Smooth muscle cell (in vitro differentiated cells): ENCODE results near the gene D2HGDH. TPM values are rescaled to one million over a fixed set of nuclear protein-coding genes. Genes with fewer than 3 reads are reported as not detected.
A peak's percentile ranks its signal among the peaks of the same experiment; 100 is the strongest.

Source experiments
- DNase-seq: peaks from one replicate; lab custom pipeline; 2025; ENCODE audit not compliant: unreplicated experiment; lab: John Stamatoyannopoulos, UW
- H2AFZ ChIP-seq: fragments of 200-600 bp; sonication (generic); 2 replicates; pipeline ENCODE4 v1.6.0; 2016; ENCODE audit warnings: antibody characterized with exemption, low read depth, mild to moderate bottlenecking
- H3F3A ChIP-seq: fragments of 200-600 bp; sonication (generic); 2 replicates; pipeline ENCODE4 v1.6.0; 2017; ENCODE audit warnings: antibody characterized with exemption, low read depth
- H3K27ac ChIP-seq: fragments of 200-600 bp; sonication (generic); 2 replicates; pipeline ENCODE4 v1.5.1; 2016; ENCODE audit warnings: low read depth, mild to moderate bottlenecking
- H3K27me3 ChIP-seq: fragments of 200-600 bp; sonication (generic); 2 replicates; pipeline ENCODE4 v1.6.1; 2016; ENCODE audit warnings: low read depth, mild to moderate bottlenecking
- H3K36me3 ChIP-seq: fragments of 200-600 bp; sonication (generic); 2 replicates; pipeline ENCODE4 v1.5.1; 2016; ENCODE audit warnings: low read depth
- H3K4me1 ChIP-seq: fragments of 200-600 bp; sonication (generic); 2 replicates; pipeline ENCODE4 v1.5.1; 2016; ENCODE audit warnings: low read depth
- H3K4me2 ChIP-seq: fragments of 200-600 bp; sonication (generic); 2 replicates; pipeline ENCODE4 v1.6.0; 2016; ENCODE audit warnings: mild to moderate bottlenecking
- H3K4me3 ChIP-seq: fragments of 200-600 bp; sonication (generic); 2 replicates; pipeline ENCODE4 v1.5.1; 2016; ENCODE audit warnings: mild to moderate bottlenecking
- H3K79me2 ChIP-seq: fragments of 200-600 bp; sonication (generic); 2 replicates; pipeline ENCODE4 v1.6.0; 2016; ENCODE audit warnings: low read depth, mild to moderate bottlenecking
- H3K9ac ChIP-seq: fragments of 200-600 bp; sonication (generic); 2 replicates; pipeline ENCODE4 v1.6.0; 2016; ENCODE audit warnings: low read depth
- H3K9me3 ChIP-seq: fragments of 200-600 bp; sonication (generic); replicated peaks from 2 replicates; pipeline ENCODE4 v1.5.1; 2016; ENCODE audit warnings: low read depth
- H4K20me1 ChIP-seq: fragments of 200-600 bp; sonication (generic); 2 replicates; pipeline ENCODE4 v1.6.0; 2016; ENCODE audit warnings: low read depth
- WGBS: methylation state at CpG from one replicate; pipeline ENCODE4 v1.1.7; 2016; ENCODE audit warnings: low lambda C conversion rate; 5-methylcytosine and 5-hydroxymethylcytosine counted together
- polyA plus RNA-seq: library from polyadenylated mRNA; unstranded; fragments of >200 nt; fragmentation: Nextera tagmentation; extraction: Ambion mirVana; gene quantifications from 2 replicates; pipeline ENCODE4 v1.2.1, GENCODE V29; 2016
- total RNA-seq: library from RNA; depleted of rRNA; stranded (reverse); fragments of >200 nt; gene quantifications from 2 replicates; pipeline ENCODE4 v1.2.3, GENCODE V29; 2014
- TF ChIP-seq, protein P1 (sequence below): fragments of 200-600 bp; sonication (generic); IDR thresholded peaks from 2 replicates; pipeline ENCODE4 v1.5.1; 2017; ENCODE audit warnings: borderline replicate concordance, mild to moderate bottlenecking, antibody characterized with exemption; ENCODE audit not compliant: insufficient read depth, poor library complexity, severe bottlenecking

D2HGDH gene
- total and polyA plus RNA-seq, 2 experiments from 2014 or later = 3.7 to 20.7 TPM

DNA sequence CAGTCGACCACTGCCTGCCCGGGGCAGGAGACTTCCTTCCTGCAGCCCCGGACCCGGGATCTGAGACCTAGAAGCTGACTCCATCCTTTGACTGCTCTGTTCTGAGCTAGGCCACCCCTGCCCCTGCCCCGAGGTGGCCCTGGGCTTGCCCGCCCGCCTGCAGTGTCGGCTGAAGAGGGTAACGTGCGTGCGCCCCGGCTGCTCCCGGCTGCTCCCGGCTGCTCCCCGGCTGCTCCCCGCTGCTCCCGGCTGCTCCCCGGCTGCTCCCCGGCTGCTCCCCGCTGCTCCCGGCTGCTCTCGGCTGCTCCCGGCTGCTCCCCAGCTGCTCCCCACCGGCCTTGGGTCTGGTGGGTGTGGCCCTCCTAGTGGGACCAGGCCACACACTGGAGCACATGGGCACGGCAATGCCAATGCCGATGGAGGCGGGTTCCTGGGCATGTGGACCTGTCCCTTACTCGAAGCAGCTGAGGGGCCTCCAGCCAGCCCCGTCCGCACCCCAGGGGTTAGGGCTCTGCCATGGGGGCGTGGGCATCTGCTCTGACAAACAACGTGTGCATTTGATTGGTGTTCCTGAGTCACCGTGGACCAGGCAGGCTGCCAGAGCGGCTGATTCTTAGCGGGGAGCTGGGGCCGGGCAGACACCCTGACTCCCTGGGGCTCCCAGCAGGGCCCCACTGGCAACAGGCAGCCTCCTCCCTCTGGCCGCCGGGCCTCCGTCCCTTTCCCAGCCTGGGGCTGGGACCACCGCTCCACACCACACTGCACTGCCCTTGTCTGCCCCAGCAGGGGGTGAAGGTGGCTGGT is 40.2 kb downstream of the D2HGDH start:
- Histone ChIP-seq H3K4me3 (no peak overlapping the region), H2AFZ (no peak overlapping the region), H3K9ac (no peak overlapping the region), H3K79me2 (no peaks in the 10 kb centered on the region), H4K20me1 (no peaks in the 10 kb centered on the region), H3F3A (no peaks in the 10 kb centered on the region), H3K27ac (no peak overlapping the region), H3K4me2 (peak overlapping the region; percentile 40), H3K9me3 (no peaks in the 10 kb centered on the region), H3K4me1 (peaks cover 25% of the 10 kb centered on the region), H3K36me3 (no peaks in the 10 kb centered on the region), H3K27me3 (no peaks in the 10 kb centered on the region)
- 82% methylated on average over 32 of the region's 40 CpGs for WGBS
- DNase-seq = no peak
- TF ChIP-seq, protein P1, sequence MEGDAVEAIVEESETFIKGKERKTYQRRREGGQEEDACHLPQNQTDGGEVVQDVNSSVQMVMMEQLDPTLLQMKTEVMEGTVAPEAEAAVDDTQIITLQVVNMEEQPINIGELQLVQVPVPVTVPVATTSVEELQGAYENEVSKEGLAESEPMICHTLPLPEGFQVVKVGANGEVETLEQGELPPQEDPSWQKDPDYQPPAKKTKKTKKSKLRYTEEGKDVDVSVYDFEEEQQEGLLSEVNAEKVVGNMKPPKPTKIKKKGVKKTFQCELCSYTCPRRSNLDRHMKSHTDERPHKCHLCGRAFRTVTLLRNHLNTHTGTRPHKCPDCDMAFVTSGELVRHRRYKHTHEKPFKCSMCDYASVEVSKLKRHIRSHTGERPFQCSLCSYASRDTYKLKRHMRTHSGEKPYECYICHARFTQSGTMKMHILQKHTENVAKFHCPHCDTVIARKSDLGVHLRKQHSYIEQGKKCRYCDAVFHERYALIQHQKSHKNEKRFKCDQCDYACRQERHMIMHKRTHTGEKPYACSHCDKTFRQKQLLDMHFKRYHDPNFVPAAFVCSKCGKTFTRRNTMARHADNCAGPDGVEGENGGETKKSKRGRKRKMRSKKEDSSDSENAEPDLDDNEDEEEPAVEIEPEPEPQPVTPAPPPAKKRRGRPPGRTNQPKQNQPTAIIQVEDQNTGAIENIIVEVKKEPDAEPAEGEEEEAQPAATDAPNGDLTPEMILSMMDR = no peak

- TF ChIP-seq, protein P1 = no peak
- no peaks in the 10 kb centered on the region for H3F3A ChIP-seq
- no peaks in the 10 kb centered on the region for H4K20me1 ChIP-seq
- H3K36me3 ChIP-seq = no peaks in the 10 kb centered on the region
- peak overlapping the region; percentile 40 for H3K4me2 ChIP-seq
- H3K27ac ChIP-seq = no peak overlapping the region
- DNase-seq = no peak
- H3K79me2 ChIP-seq = no peaks in the 10 kb centered on the region
- no peak overlapping the region for H2AFZ ChIP-seq
- H3K9me3 ChIP-seq = no peaks in the 10 kb centered on the region
- peaks cover 21% of the 10 kb centered on the region for H3K4me1 ChIP-seq
- H3K9ac ChIP-seq = no peak overlapping the region
- H3K4me3 ChIP-seq = no peak overlapping the region
- WGBS = 87% methylated on average over 34 of the region's 34 CpGs
- no peaks in the 10 kb centered on the region for H3K27me3 ChIP-seq
These were observed 41.1 kb downstream of the D2HGDH start for GRCh38 chr2:241775223-241776177.

GRCh38 chr2:241776336-241777169 is 42.1 kb downstream of the D2HGDH start, which contains the start of gene GAL3ST2:
TSS of gene GAL3ST2 (plus strand) at chr2:241776822. CDS start at chr2:241776956, 134 bp downstream.
- TF ChIP-seq, protein P1 = no peak
- no peak within 1 kb of the TSS for H2AFZ ChIP-seq
- no peaks in the 10 kb centered on the region for H3F3A ChIP-seq
- WGBS = 87% methylated on average over 27 of the region's 27 CpGs
- no peak within 1 kb of the TSS for H3K4me3 ChIP-seq
- no peaks in the 10 kb centered on the region for H3K27me3 ChIP-seq
- peaks cover 9% of the 10 kb centered on the region for H3K9me3 ChIP-seq
- H3K9ac ChIP-seq = no peak within 1 kb of the TSS
- H3K27ac ChIP-seq = no peak within 1 kb of the TSS
- peaks cover 13% of the 10 kb centered on the region for H3K4me1 ChIP-seq
- no peak within 1 kb of the TSS for H3K4me2 ChIP-seq
- H3K79me2 ChIP-seq = no peaks in the 10 kb centered on the region
- no peak for DNase-seq
- H3K36me3 ChIP-seq = no peaks in the 10 kb centered on the region
- no peaks in the 10 kb centered on the region for H4K20me1 ChIP-seq
